Fibroblast of mammary gland (primary cell): ENCODE measurements around the gene SSMEM1.

ENCODE experiments used
- DNase-seq: peaks from one replicate; pipeline ENCODE4 v3.0.0-alpha.2; 2010; ENCODE audit warnings: low read depth
- H3K4me3 ChIP-seq: 2 replicates; pipeline ENCODE4 v1.5.1; 2011; ENCODE audit warnings: low read depth, mild to moderate bottlenecking, low read length, moderate library complexity; ENCODE audit not compliant: control insufficient read depth
- TF ChIP-seq, protein P1 (sequence below): conservative IDR thresholded peaks from 2 replicates; pipeline ENCODE4 v1.5.1; 2011; ENCODE audit warnings: low read depth, low read length, inconsistent platforms; ENCODE audit not compliant: control insufficient read depth, insufficient read depth

The SSMEM1 gene

DNA sequence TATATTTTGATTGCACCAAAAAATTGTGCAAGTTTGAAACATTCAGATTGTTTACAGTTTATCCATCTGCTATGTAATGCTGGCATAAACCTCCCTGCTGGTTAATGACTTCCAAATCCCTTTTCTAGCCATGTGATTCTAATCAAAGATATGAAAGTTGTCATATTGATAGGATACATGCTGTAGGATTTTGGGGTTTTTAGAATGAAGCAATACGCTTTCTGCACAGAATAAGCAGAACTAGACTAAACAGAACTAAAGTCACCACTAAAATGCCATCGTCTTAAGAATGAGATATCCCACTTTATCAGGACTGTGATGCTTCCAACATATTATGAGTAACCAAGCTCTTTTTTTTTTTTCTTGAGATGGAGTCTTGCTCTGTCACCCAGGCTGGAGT, 856 bp downstream of the SSMEM1 start:
- TF ChIP-seq, protein P1, sequence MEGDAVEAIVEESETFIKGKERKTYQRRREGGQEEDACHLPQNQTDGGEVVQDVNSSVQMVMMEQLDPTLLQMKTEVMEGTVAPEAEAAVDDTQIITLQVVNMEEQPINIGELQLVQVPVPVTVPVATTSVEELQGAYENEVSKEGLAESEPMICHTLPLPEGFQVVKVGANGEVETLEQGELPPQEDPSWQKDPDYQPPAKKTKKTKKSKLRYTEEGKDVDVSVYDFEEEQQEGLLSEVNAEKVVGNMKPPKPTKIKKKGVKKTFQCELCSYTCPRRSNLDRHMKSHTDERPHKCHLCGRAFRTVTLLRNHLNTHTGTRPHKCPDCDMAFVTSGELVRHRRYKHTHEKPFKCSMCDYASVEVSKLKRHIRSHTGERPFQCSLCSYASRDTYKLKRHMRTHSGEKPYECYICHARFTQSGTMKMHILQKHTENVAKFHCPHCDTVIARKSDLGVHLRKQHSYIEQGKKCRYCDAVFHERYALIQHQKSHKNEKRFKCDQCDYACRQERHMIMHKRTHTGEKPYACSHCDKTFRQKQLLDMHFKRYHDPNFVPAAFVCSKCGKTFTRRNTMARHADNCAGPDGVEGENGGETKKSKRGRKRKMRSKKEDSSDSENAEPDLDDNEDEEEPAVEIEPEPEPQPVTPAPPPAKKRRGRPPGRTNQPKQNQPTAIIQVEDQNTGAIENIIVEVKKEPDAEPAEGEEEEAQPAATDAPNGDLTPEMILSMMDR: no peak
- no peak overlapping the region for H3K4me3 ChIP-seq
- DNase-seq: no peak

DNA sequence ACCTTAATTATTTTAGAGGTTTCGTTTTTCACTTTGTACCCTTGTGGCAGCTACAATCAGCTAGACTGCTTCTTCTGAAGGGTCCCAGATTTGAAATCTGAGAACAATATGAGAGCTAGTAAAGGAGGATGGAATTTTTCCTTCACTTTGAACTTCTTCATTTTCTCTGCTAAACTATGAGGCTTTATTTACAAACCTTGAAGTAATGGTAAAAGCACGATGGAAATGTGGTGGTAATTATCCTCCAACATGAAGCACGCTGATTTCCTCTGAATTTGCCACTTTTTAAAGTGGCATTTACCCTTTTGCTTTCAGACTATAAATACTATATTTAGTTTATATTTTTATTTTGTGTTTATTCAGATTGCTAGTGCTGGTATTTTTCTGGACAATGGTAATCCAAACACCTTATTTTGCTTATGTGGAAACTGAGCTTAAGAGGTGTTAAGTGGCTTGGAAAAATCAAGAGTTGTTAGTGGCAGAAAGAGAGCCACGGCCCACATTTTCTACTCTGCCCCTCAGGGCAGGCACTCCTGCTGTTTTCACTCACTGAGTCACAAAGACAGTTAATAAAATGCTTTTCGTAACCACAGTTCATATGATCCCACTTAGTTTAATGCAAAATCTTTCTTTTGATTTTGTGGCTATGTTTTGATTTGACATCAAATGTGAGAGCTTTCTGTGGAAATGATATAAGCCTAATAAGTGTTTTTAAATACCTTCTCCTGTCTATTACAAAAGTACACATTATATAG, 2.7 kb downstream of the SSMEM1 start:
- peak; percentile 28 for DNase-seq
- TF ChIP-seq, protein P1: no peak
- no peak overlapping the region for H3K4me3 ChIP-seq

DNA sequence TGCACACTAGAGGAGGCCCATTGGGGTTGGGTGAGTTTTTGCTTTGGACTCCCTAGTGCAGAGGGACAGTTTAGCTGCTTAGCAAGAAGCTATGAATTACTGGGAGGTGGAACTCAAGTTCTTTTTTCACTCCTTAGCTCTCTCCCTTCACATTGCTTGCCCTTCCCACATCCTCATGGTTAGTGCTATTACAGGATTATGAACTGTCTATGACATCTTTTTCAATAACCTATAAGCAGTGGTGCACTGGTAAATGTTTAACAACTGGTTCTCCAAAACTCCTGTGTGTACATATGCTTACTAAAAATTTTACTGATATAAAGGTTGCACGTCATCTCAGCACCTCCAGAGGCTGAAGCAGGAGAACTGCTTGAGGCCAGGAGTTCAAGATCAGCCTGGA, 6.2 kb downstream of the SSMEM1 start:
- TF ChIP-seq, protein P1: no peak
- H3K4me3 ChIP-seq: no peak overlapping the region
- no peak for DNase-seq

DNA sequence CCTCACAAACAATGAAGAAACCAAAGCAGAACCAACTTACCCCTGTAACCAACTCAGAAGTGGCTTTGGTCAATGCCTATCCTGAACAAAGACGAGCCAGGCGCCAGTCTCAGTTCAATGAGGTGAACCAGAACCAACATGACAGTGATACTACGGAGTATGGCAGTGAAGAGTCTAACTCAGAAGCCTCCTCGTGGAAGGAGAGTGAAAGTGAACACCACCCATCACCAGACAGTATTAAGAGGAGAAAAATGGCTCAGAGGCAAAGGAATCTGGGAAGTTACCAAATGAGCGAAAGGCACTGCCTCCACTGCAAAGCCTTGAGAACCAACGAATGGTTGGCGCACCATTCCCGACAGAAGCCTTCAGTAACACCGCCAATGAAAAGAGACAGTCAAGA, 8.4 kb downstream of the SSMEM1 start:
- TF ChIP-seq, protein P1: no peak
- no peak overlapping the region for H3K4me3 ChIP-seq
- no peak for DNase-seq

DNA sequence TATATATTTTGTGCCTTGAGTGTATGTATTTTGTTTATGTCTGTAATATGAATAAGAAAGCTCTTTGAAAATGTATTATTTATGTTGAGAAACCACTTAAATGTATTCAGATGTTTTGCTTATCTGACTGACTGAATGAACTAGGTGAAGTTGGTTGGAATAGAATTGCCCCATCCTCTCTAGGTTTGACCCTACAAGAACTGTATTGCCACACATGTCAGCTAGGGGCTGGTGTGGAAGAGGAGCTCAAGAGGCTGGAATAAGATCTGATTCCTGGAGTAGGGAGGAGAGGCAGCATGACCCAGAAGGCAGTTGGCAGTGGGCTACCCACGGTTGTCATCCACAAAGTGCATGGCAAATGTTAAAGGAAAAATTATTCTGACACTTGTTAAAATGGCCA, 9.1 kb downstream of the SSMEM1 start:
- no peak for DNase-seq
- TF ChIP-seq, protein P1: no peak
- H3K4me3 ChIP-seq: no peak overlapping the region

DNA sequence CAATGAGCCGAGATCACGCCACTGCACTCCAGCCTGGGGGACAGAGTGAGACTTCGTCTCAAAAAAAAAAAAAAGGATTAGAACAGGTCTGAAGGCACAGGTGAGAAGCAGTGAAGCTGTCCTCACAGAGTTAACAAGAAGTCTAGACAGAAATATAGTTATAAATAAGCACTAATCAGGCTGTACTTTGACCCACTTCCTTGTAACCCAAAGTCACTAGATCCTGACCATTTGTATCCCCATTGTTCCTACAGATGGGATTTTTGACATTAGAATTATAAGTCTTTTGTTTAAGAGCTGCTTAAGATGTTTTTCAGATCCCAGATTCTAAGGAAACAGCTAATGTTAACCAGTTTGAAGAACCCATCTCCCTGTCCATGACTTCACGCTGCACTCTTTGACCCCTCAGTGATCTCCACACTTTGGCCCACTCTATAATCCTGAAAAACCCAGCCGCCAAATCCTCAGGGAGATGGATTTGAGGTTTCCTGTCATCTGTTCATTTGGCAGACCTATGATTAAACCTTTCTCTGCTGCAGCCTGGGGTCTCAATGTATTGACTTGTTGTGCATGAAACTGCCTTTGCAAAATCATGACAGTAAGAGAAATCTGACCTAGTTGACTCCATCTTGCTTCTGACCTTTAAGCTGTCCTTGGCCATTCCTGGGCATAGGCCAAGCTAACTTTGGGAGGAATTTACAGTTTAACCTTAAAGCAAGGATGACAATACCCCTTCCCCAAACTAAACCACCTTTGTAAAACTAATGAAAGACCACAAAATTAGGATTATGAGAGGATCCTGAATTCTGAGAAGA, 11.4 kb downstream of the SSMEM1 start:
- no peak overlapping the region for H3K4me3 ChIP-seq
- no peak for DNase-seq
- TF ChIP-seq, protein P1: no peak
